Fibroblast of skin of left biceps (primary cell): ENCODE measurements around the gene MIEF2.
"Not testable (repeated sequence)": the region's sequence is repeated elsewhere in the genome, so short reads cannot be mapped to it uniquely, and the experiment has no call there.

Experiments
- DNase-seq, 2 experiments: peaks; one replicate each; pipeline ENCODE4 v3.0.0-alpha.2; 2013; ENCODE audit warnings: low read depth in 2 of 2

MIEF2 gene

GRCh38 chr17:18291718-18292540 is 31.5 kb downstream of the MIEF2 start:
- no peak for DNase-seq

- DNase-seq: not testable (repeated sequence)
Measured at GRCh38 chr17:18298061-18298460, 37.6 kb downstream of the MIEF2 start.

GRCh38 chr17:18300725-18301480 is 40.4 kb downstream of the MIEF2 start:
- DNase-seq: no peak

- not testable (repeated sequence) for DNase-seq
Measured at GRCh38 chr17:18303206-18303605, 42.7 kb downstream of the MIEF2 start.

- DNase-seq: no peak
Measured at GRCh38 chr17:18309202-18309601, 48.7 kb downstream of the MIEF2 start.

- no peak for DNase-seq
Measured at GRCh38 chr17:18314059-18314730, 53.7 kb downstream of the MIEF2 start.

- DNase-seq: peak; percentile 95
Measured at GRCh38 chr17:18314731-18315561, 54.5 kb downstream of the MIEF2 start, which contains the start of the genes SMCR8 and TOP3A. Gene SMCR8 (plus strand): TSS chr17:18315293. CDS start chr17:18315790, 497 bp downstream. Gene TOP3A (minus strand): TSS chr17:18314994. CDS start chr17:18314778, 216 bp downstream.

GRCh38 chr17:18315562-18315922 is 55.1 kb downstream of the MIEF2 start:
- DNase-seq: no peak

GRCh38 chr17:18315961-18316360 is 55.5 kb downstream of the MIEF2 start:
- no peak for DNase-seq
